ENCODE measurements around the gene CHMP2B.
"Not testable (repeated sequence)": the region's sequence is repeated elsewhere in the genome, so short reads cannot be mapped to it uniquely, and the experiment has no call there.

Gene CHMP2B

DNA sequence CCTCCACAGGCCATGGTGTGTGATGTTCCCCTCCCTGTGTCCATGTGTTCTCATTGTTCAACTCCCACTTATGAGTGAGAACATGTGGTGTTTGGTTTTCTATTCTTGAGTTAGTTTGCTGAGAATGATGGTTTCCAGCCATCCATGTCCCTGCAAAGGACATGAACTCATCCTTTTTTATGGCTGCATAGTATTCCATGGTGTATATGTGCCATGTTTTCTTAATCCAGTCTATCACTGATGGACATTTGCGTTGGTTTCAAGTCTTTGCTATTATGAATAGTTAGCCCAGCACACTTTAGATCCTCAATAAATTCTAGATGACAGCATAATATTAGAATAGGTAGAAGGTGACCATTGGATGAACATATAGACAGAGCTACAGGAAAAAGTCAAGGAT, 77.9 kb downstream of the CHMP2B start:
- not testable (repeated sequence) for FAIRE-seq; DNase-seq (ENCODE audit: insufficient read length, low spot score)

Measured in GM19239 (cell line).